ENCODE data around the gene CCDC7.

Gene CCDC7

DNA sequence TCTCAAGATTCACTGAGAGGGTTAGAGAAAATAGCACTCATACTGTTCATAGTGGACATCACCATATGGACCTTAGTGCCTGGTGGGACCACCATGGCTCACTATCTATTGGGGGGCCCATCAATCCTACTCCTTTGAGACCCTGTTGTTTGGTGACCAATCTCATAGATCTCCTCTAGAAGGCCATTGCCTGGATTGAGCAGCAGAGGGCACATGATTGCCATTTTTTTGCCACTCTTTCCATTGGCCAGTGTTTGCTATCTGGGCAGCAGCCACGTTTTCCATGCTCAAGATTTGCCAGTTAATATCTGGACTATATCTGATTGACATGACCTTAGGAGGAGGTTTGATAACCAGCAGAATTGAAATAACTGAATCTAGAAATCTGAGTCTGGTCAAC lies 267.6 kb downstream of the CCDC7 start:
- Histone ChIP-seq H3K4me2 (ENCODE audit: low read length, poor library complexity, severe bottlenecking) (no peak overlapping the region), H3K79me1 (replicated peaks; ENCODE audit: low read length, poor library complexity, severe bottlenecking) (no peaks in the 10 kb centered on the region), H2BK12ac (ENCODE audit: low read length in 2 of 2) (no peak overlapping the region), H3K36me3 (ENCODE audit: control insufficient read depth in 1 of 2, insufficient read depth in 2 of 2, low read depth in 1 of 2, low read length in 2 of 2) (no peaks in the 10 kb centered on the region), H2BK5ac (ENCODE audit: low read depth, low read length, poor library complexity, severe bottlenecking) (no peak overlapping the region), H3K18ac (ENCODE audit: low read depth in 1 of 2, low read length in 2 of 2) (no peak overlapping the region), H2AK5ac (ENCODE audit: low read length, severe bottlenecking) (no peak overlapping the region), H3K4me3 (ENCODE audit: insufficient read depth in 1 of 2, low read depth in 1 of 2, low read length in 2 of 2) (no peak overlapping the region), H4K91ac (ENCODE audit: low read length) (no peak overlapping the region), H3K4me1 (ENCODE audit: control insufficient read depth, insufficient read depth, low read depth, low read length) (no peaks in the 10 kb centered on the region), H2AFZ (ENCODE audit: low read depth, low read length) (no peak overlapping the region), H3K9me3 (ENCODE audit: control insufficient read depth, low read length) (peaks cover 3% of the 10 kb centered on the region), H3K14ac (ENCODE audit: low read length in 2 of 2) (no peak overlapping the region), H2BK15ac (ENCODE audit: low read depth, poor library complexity, severe bottlenecking) (no peak overlapping the region), H3K23ac (ENCODE audit: low read length in 2 of 2) (no peak overlapping the region), H3K9ac (ENCODE audit: low read length) (no peak overlapping the region), H4K8ac (ENCODE audit: low read length) (no peak overlapping the region), H3K4ac (ENCODE audit: low read depth in 1 of 2, low read length in 2 of 2) (no peak overlapping the region), H2BK120ac (ENCODE audit: low read depth, low read length) (no peak overlapping the region), H3K27ac (ENCODE audit: low read length, poor library complexity, severe bottlenecking) (no peak overlapping the region), H3K27me3 (ENCODE audit: control insufficient read depth in 1 of 2, insufficient read depth in 1 of 2, low read length in 2 of 2) (no peaks in the 10 kb centered on the region)
- 29% methylated on average over 1 of the region's 1 CpG for WGBS
- DNase-seq = no peak

DNA sequence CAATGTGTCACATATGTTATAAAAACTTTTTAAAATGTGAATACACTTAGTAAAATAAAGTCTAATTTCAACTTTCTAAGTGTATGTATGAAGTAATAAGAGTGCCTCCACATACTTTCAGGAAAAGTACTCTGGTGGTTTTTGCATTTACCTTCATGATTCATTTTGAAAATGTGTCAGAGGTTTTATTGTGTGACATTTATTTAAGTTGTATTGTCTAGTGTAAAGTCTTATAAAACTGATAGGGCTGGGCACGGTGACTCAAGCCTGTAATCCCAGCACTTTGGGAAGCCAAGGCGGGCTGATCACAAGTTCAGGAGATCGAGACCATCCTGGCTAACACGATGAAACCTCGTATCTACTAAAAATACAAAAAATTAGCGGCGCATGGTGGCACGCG lies 285.6 kb downstream of the CCDC7 start:
- Histone ChIP-seq H3K18ac (ENCODE audit: low read depth in 1 of 2, low read length in 2 of 2) (no peak overlapping the region), H2BK12ac (ENCODE audit: low read length in 2 of 2) (no peak overlapping the region), H3K79me1 (replicated peaks; ENCODE audit: low read length, poor library complexity, severe bottlenecking) (no peaks in the 10 kb centered on the region), H3K27me3 (ENCODE audit: control insufficient read depth in 1 of 2, insufficient read depth in 1 of 2, low read length in 2 of 2) (no peaks in the 10 kb centered on the region), H3K23ac (ENCODE audit: low read length in 2 of 2) (no peak overlapping the region), H3K9me3 (ENCODE audit: control insufficient read depth, low read length) (peaks cover 7% of the 10 kb centered on the region), H3K36me3 (ENCODE audit: control insufficient read depth in 1 of 2, insufficient read depth in 2 of 2, low read depth in 1 of 2, low read length in 2 of 2) (no peaks in the 10 kb centered on the region), H2AFZ (ENCODE audit: low read depth, low read length) (no peak overlapping the region), H2AK5ac (ENCODE audit: low read length, severe bottlenecking) (no peak overlapping the region), H3K4me1 (ENCODE audit: control insufficient read depth, insufficient read depth, low read depth, low read length) (no peaks in the 10 kb centered on the region), H4K91ac (ENCODE audit: low read length) (no peak overlapping the region), H3K14ac (ENCODE audit: low read length in 2 of 2) (no peak overlapping the region), H3K9ac (ENCODE audit: low read length) (no peak overlapping the region), H3K27ac (ENCODE audit: low read length, poor library complexity, severe bottlenecking) (no peak overlapping the region), H3K4ac (ENCODE audit: low read depth in 1 of 2, low read length in 2 of 2) (no peak overlapping the region), H3K4me3 (ENCODE audit: insufficient read depth in 1 of 2, low read depth in 1 of 2, low read length in 2 of 2) (no peak overlapping the region), H2BK15ac (ENCODE audit: low read depth, poor library complexity, severe bottlenecking) (no peak overlapping the region), H4K8ac (ENCODE audit: low read length) (no peak overlapping the region), H2BK5ac (ENCODE audit: low read depth, low read length, poor library complexity, severe bottlenecking) (no peak overlapping the region), H3K4me2 (ENCODE audit: low read length, poor library complexity, severe bottlenecking) (no peak overlapping the region), H2BK120ac (ENCODE audit: low read depth, low read length) (no peak overlapping the region)
- 96% methylated on average over 9 of the region's 9 CpGs for WGBS
- DNase-seq = no peak

DNA sequence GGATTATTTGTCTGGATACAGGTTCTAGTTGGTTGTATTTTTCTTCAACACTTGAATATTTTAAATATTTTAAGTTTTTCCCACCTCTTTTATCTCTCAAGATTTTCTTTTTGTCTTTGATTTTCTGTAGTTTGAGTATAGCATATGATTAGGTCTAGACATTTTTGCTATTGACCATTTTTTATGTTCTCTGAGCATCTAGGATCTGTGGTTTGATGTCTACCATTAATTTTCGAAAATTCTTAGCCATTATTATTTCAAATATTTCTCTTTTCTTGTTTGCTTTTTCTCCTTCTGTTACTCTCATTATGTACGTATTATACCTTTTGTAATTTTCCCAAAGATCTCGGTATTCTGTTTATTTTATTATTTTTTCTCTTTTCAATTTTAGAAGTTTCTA lies 293.0 kb downstream of the CCDC7 start:
- Histone ChIP-seq H3K9ac (ENCODE audit: low read length) (no peak overlapping the region), H2AFZ (ENCODE audit: low read depth, low read length) (no peak overlapping the region), H2BK12ac (ENCODE audit: low read length in 2 of 2) (no peak overlapping the region), H2BK120ac (ENCODE audit: low read depth, low read length) (no peak overlapping the region), H3K4me2 (ENCODE audit: low read length, poor library complexity, severe bottlenecking) (no peak overlapping the region), H4K91ac (ENCODE audit: low read length) (no peak overlapping the region), H3K79me1 (replicated peaks; ENCODE audit: low read length, poor library complexity, severe bottlenecking) (no peaks in the 10 kb centered on the region), H3K14ac (ENCODE audit: low read length in 2 of 2) (no peak overlapping the region), H3K9me3 (ENCODE audit: control insufficient read depth, low read length) (peaks cover 50% of the 10 kb centered on the region), H2BK5ac (ENCODE audit: low read depth, low read length, poor library complexity, severe bottlenecking) (no peak overlapping the region), H3K4me3 (ENCODE audit: insufficient read depth in 1 of 2, low read depth in 1 of 2, low read length in 2 of 2) (no peak overlapping the region), H3K4me1 (ENCODE audit: control insufficient read depth, insufficient read depth, low read depth, low read length) (no peaks in the 10 kb centered on the region), H2AK5ac (ENCODE audit: low read length, severe bottlenecking) (no peak overlapping the region), H4K8ac (ENCODE audit: low read length) (no peak overlapping the region), H3K27me3 (ENCODE audit: control insufficient read depth in 1 of 2, insufficient read depth in 1 of 2, low read length in 2 of 2) (no peaks in the 10 kb centered on the region), H3K4ac (ENCODE audit: low read depth in 1 of 2, low read length in 2 of 2) (no peak overlapping the region), H3K18ac (ENCODE audit: low read depth in 1 of 2, low read length in 2 of 2) (no peak overlapping the region), H3K36me3 (ENCODE audit: control insufficient read depth in 1 of 2, insufficient read depth in 2 of 2, low read depth in 1 of 2, low read length in 2 of 2) (no peaks in the 10 kb centered on the region), H2BK15ac (ENCODE audit: low read depth, poor library complexity, severe bottlenecking) (no peak overlapping the region), H3K23ac (ENCODE audit: low read length in 2 of 2) (no peak overlapping the region), H3K27ac (ENCODE audit: low read length, poor library complexity, severe bottlenecking) (no peak overlapping the region)
- no peak for DNase-seq
- 100% methylated on average over 1 of the region's 3 CpGs for WGBS

DNA sequence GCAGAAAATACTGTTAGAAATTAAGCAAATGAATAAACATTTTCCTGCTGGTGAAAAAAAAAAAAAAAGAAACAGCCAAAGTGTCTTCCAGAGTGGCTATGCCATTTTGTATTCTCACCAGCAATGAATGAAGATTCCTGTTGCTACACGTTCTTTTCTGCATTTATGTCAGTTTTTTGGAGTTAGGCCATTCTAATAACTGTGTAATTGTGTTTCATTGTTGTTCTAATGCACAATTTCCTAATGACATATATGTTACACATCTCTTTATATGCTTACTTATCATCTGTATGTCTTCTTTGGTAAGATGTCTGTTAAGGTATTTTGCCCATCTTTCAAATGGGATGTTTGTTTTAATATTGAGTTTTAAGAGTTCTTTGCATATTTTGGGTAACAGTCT lies 298.4 kb downstream of the CCDC7 start:
- H3K23ac ChIP-seq (ENCODE audit: low read length in 2 of 2) = no peak overlapping the region
- H3K9me3 ChIP-seq (ENCODE audit: control insufficient read depth, low read length) = peaks cover 21% of the 10 kb centered on the region
- no peak overlapping the region for H2AFZ ChIP-seq (ENCODE audit: low read depth, low read length)
- no peak overlapping the region for H2BK15ac ChIP-seq (ENCODE audit: low read depth, poor library complexity, severe bottlenecking)
- no peak for DNase-seq
- H3K4ac ChIP-seq (ENCODE audit: low read depth in 1 of 2, low read length in 2 of 2) = no peak overlapping the region
- H2BK12ac ChIP-seq (ENCODE audit: low read length in 2 of 2) = no peak overlapping the region
- no peak overlapping the region for H3K9ac ChIP-seq (ENCODE audit: low read length)
- H2BK5ac ChIP-seq (ENCODE audit: low read depth, low read length, poor library complexity, severe bottlenecking) = no peak overlapping the region
- H3K4me2 ChIP-seq (ENCODE audit: low read length, poor library complexity, severe bottlenecking) = no peak overlapping the region
- H4K8ac ChIP-seq (ENCODE audit: low read length) = no peak overlapping the region
- H2AK5ac ChIP-seq (ENCODE audit: low read length, severe bottlenecking) = no peak overlapping the region
- H3K18ac ChIP-seq (ENCODE audit: low read depth in 1 of 2, low read length in 2 of 2) = no peak overlapping the region
- peaks cover 7 to 10% of the 10 kb centered on the region in 2 experiments for H3K36me3 ChIP-seq (ENCODE audit: control insufficient read depth in 1 of 2, insufficient read depth in 2 of 2, low read depth in 1 of 2, low read length in 2 of 2)
- H3K14ac ChIP-seq (ENCODE audit: low read length in 2 of 2) = no peak overlapping the region
- no peak overlapping the region for H4K91ac ChIP-seq (ENCODE audit: low read length)
- no peak overlapping the region for H3K4me3 ChIP-seq (ENCODE audit: insufficient read depth in 1 of 2, low read depth in 1 of 2, low read length in 2 of 2)
- no peaks in the 10 kb centered on the region for H3K79me1 ChIP-seq (replicated peaks; ENCODE audit: low read length, poor library complexity, severe bottlenecking)
- H3K27me3 ChIP-seq (ENCODE audit: control insufficient read depth in 1 of 2, insufficient read depth in 1 of 2, low read length in 2 of 2) = no peaks in the 10 kb centered on the region
- no peak overlapping the region for H3K27ac ChIP-seq (ENCODE audit: low read length, poor library complexity, severe bottlenecking)
- no peaks in the 10 kb centered on the region for H3K4me1 ChIP-seq (ENCODE audit: control insufficient read depth, insufficient read depth, low read depth, low read length)
- 90% methylated on average over 1 of the region's 1 CpG for WGBS
- H2BK120ac ChIP-seq (ENCODE audit: low read depth, low read length) = no peak overlapping the region

Measured in mesenchymal stem cell (in vitro differentiated cells and primary cell).